H1 (cell line): Measurements from ENCODE around the gene GABRR2. TPM values are rescaled to one million over a fixed set of nuclear protein-coding genes. Genes with fewer than 3 reads are reported as not detected.

ENCODE experiments used
- CTCF ChIA-PET: fragments of 300-600 bp; sonication (Branson Sonifier 250); formaldehyde crosslinking; loops from one replicate; lab custom pipeline; 2021; ENCODE audit not compliant: partially characterized antibody; lab: Charles Lee
- POLR2A ChIA-PET: fragments of 300-600 bp; sonication (Branson Sonifier 250); formaldehyde crosslinking; loops from one replicate; lab custom pipeline; 2021; ENCODE audit warnings: inconsistent platforms; ENCODE audit not compliant: partially characterized antibody; lab: Charles Lee
- DNase-seq, 2 experiments: peaks; one replicate each; pipeline versions ENCODE4 v3.0.0 to v3.0.0-alpha.2; 2010 to 2022; ENCODE audit warnings: low spot score in 2 of 2, low read depth in 1 of 2, mixed read lengths in 1 of 2
- FAIRE-seq: peaks from 2 replicates; lab custom pipeline; 2011; peaks lifted over from hg19 to GRCh38; lab: Jason Lieb, UNC
- H2AFZ ChIP-seq: 2 replicates; pipeline ENCODE4 v1.8.1; 2012; ENCODE audit warnings: low read length, inconsistent platforms
- H2AK5ac ChIP-seq: 2 replicates; pipeline ENCODE4 v1.6.1; 2013; ENCODE audit warnings: low read depth, low read length
- H2BK120ac ChIP-seq: replicated peaks from 2 replicates; pipeline ENCODE3; 2013; ENCODE audit warnings: low read depth, low read length, inconsistent platforms
- H2BK12ac ChIP-seq: 2 replicates; pipeline ENCODE4 v1.6.1; 2013; ENCODE audit warnings: low read depth, low read length
- H2BK15ac ChIP-seq: 2 replicates; pipeline ENCODE4 v1.6.1; 2013; ENCODE audit warnings: low read length
- H2BK20ac ChIP-seq: 2 replicates; pipeline ENCODE4 v1.6.1; 2013; ENCODE audit warnings: low read length
- H2BK5ac ChIP-seq: 2 replicates; pipeline ENCODE4 v1.6.1; 2013; ENCODE audit warnings: low read depth, low read length
- H3K14ac ChIP-seq: 2 replicates; pipeline ENCODE4 v1.6.1; 2013; ENCODE audit warnings: inconsistent platforms; ENCODE audit not compliant: insufficient read length
- H3K18ac ChIP-seq: 2 replicates; pipeline ENCODE4 v1.6.1; 2013; ENCODE audit warnings: low read length; ENCODE audit errors: extremely low read depth
- H3K23ac ChIP-seq: 2 replicates; pipeline ENCODE4 v1.6.1; 2013; ENCODE audit warnings: inconsistent platforms; ENCODE audit not compliant: insufficient read length
- H3K23me2 ChIP-seq: 2 replicates; pipeline ENCODE4 v1.6.1; 2013; ENCODE audit warnings: low read depth, low read length
- H3K27ac ChIP-seq: 2 replicates; pipeline ENCODE4 v1.6.1; 2011; ENCODE audit warnings: low read depth, low read length, inconsistent platforms
- H3K27me3 ChIP-seq, 4 experiments: replicated peaks in 1 of 4; 1 replicate in 1 of 4; 2 replicates in 3 of 4; pipeline versions ENCODE4 v1.6.1 to v1.8.1; 2011 to 2013; ENCODE audit warnings: low read length in 3 of 4, mild to moderate bottlenecking in 3 of 4, inconsistent platforms in 2 of 4, mixed read lengths in 2 of 4, moderate library complexity in 1 of 4; ENCODE audit not compliant: control insufficient read depth in 3 of 4, insufficient read depth in 3 of 4; ENCODE audit errors: extremely low read depth in 1 of 4
- H3K36me3 ChIP-seq, 4 experiments: 2 replicates each; pipeline versions ENCODE4 v1.6.1 to v1.8.1; 2011 to 2013; ENCODE audit warnings: mild to moderate bottlenecking in 4 of 4, low read length in 3 of 4, moderate library complexity in 2 of 4, control low read depth in 1 of 4, inconsistent platforms in 1 of 4; ENCODE audit not compliant: insufficient read depth in 4 of 4, control insufficient read depth in 2 of 4
- H3K4ac ChIP-seq: replicated peaks from 2 replicates; pipeline ENCODE3; 2013; ENCODE audit warnings: low read length, low read depth, mixed read lengths, inconsistent platforms; ENCODE audit not compliant: insufficient read length
- H3K4me1 ChIP-seq, 4 experiments: replicated peaks in 1 of 4; 1 replicate in 1 of 4; 2 replicates in 3 of 4; pipeline versions ENCODE4 v1.6.1 to v1.8.1; 2011 to 2013; ENCODE audit warnings: low read length in 3 of 4, inconsistent platforms in 2 of 4, mixed read lengths in 1 of 4; ENCODE audit not compliant: insufficient read depth in 4 of 4, control insufficient read depth in 3 of 4
- H3K4me2 ChIP-seq, 2 experiments: 2 replicates each; pipeline versions ENCODE4 v1.6.1 to v1.8.1; 2011 to 2013; ENCODE audit warnings: low read depth in 2 of 2, low read length in 2 of 2, control low read depth in 1 of 2, inconsistent platforms in 1 of 2, mild to moderate bottlenecking in 1 of 2; ENCODE audit not compliant: insufficient read depth in 1 of 2
- H3K4me3 ChIP-seq, 4 experiments: fragments of 200-600, 300-600 bp in 1 of 4; sonication (generic), shearing (Covaris generic), sonication (Bioruptor Twin) in 1 of 4; 2 replicates each; pipeline versions ENCODE4 v1.5.1 to v1.8.1; 2011 to 2016; ENCODE audit warnings: low read length in 4 of 4, low read depth in 3 of 4, control low read depth in 2 of 4, inconsistent platforms in 2 of 4, mild to moderate bottlenecking in 2 of 4, mixed read lengths in 1 of 4, moderate library complexity in 1 of 4; ENCODE audit not compliant: insufficient read depth in 2 of 4; ENCODE audit errors: extremely low read depth in 1 of 4
- H3K56ac ChIP-seq: replicated peaks from 2 replicates; pipeline ENCODE3; 2013; ENCODE audit warnings: low read depth, mild to moderate bottlenecking, mixed read lengths, low read length, inconsistent platforms; ENCODE audit not compliant: insufficient read length
- H3K79me1 ChIP-seq: 2 replicates; pipeline ENCODE4 v1.6.1; 2013; ENCODE audit warnings: low read depth, low read length, control low read depth
- H3K79me2 ChIP-seq, 2 experiments: 2 replicates each; pipeline versions ENCODE4 v1.6.1 to v1.8.1; 2012 to 2013; ENCODE audit warnings: low read length in 2 of 2, mild to moderate bottlenecking in 2 of 2, inconsistent platforms in 1 of 2; ENCODE audit not compliant: insufficient read depth in 2 of 2, control insufficient read depth in 1 of 2
- H3K9ac ChIP-seq, 4 experiments: replicated peaks in 1 of 4; 1 replicate in 1 of 4; 2 replicates in 3 of 4; pipeline versions ENCODE4 v1.6.1 to v1.8.1; 2011 to 2013; ENCODE audit warnings: low read depth in 3 of 4, low read length in 3 of 4, control low read depth in 2 of 4, mild to moderate bottlenecking in 2 of 4, moderate library complexity in 2 of 4, inconsistent platforms in 1 of 4; ENCODE audit errors: extremely low read depth in 1 of 4
- H3K9me3 ChIP-seq, 2 experiments: 2 replicates each; pipeline versions ENCODE4 v1.6.1 to v1.8.1; 2012 to 2013; ENCODE audit warnings: mild to moderate bottlenecking in 2 of 2, moderate library complexity in 2 of 2, control low read depth in 1 of 2, inconsistent platforms in 1 of 2, low read depth in 1 of 2, low read length in 1 of 2, mixed read lengths in 1 of 2; ENCODE audit not compliant: insufficient read depth in 2 of 2
- H4K20me1 ChIP-seq, 2 experiments: replicated peaks in 1 of 2; 2 replicates each; pipeline versions ENCODE3 to v1.8.1; 2011 to 2013; ENCODE audit warnings: inconsistent platforms in 2 of 2, low read length in 2 of 2, mild to moderate bottlenecking in 1 of 2; ENCODE audit not compliant: insufficient read depth in 2 of 2, control insufficient read depth in 1 of 2
- H4K5ac ChIP-seq: 2 replicates; pipeline ENCODE4 v1.6.1; 2013; ENCODE audit warnings: low read length, low read depth, mixed read lengths, inconsistent platforms; ENCODE audit not compliant: insufficient read length
- H4K8ac ChIP-seq: 2 replicates; pipeline ENCODE4 v1.8.0; 2013; ENCODE audit warnings: mild to moderate bottlenecking, moderate library complexity, low read length, inconsistent platforms; ENCODE audit not compliant: insufficient read depth; ENCODE audit errors: extremely low read depth
- H4K91ac ChIP-seq: replicated peaks from 2 replicates; pipeline ENCODE3; 2013; ENCODE audit warnings: low read length, mixed read lengths, inconsistent platforms; ENCODE audit not compliant: insufficient read length
- BACH1 ChIP-seq: IDR thresholded peaks from 2 replicates; pipeline ENCODE4 v1.6.1; 2012; ENCODE audit warnings: low read length, improper control_type of control experiment
- BCL11A ChIP-seq, 2 experiments: IDR thresholded peaks; one replicate each; pipeline ENCODE4 v1.6.1; 2011; ENCODE audit warnings: low read depth in 2 of 2, low read length in 2 of 2, mild to moderate bottlenecking in 2 of 2
- CTCF ChIP-seq, 3 experiments: IDR thresholded peaks; 1 replicate in 2 of 3; 2 replicates in 1 of 3; pipeline versions ENCODE4 v1.5.1 to v1.6.1; 2011; ENCODE audit warnings: low read length in 3 of 3, mild to moderate bottlenecking in 3 of 3, inconsistent platforms in 2 of 3, low read depth in 1 of 3, moderate library complexity in 1 of 3; ENCODE audit not compliant: insufficient read depth in 1 of 3; ENCODE audit errors: control extremely low read depth in 1 of 3
- KDM1A ChIP-seq: fragments of 200-600, 300-600 bp; sonication (generic); IDR thresholded peaks from 2 replicates; pipeline ENCODE4 v1.7.1; 2016; ENCODE audit warnings: mild to moderate bottlenecking, low read length, borderline replicate concordance
- KDM4A ChIP-seq: IDR thresholded peaks from one replicate; pipeline ENCODE4 v1.7.1; 2012; ENCODE audit warnings: low read depth, mild to moderate bottlenecking, moderate library complexity, low read length, inconsistent platforms; ENCODE audit not compliant: severe bottlenecking
- KDM5A ChIP-seq: fragments of 200-600 bp; IDR thresholded peaks from 2 replicates; pipeline ENCODE4 v1.7.1; 2012; ENCODE audit warnings: mild to moderate bottlenecking, low read length, inconsistent platforms, mixed read lengths
- POLR2AphosphoS5 ChIP-seq: IDR thresholded peaks from 2 replicates; pipeline ENCODE4 v1.6.1; 2011; ENCODE audit warnings: low read depth, low read length
- RFX5 ChIP-seq: IDR thresholded peaks from 2 replicates; pipeline ENCODE4 v1.6.1; 2011; ENCODE audit warnings: low read depth, low read length, improper control_type of control experiment, borderline replicate concordance
- SIX5 ChIP-seq: IDR thresholded peaks from 2 replicates; pipeline ENCODE4 v1.6.1; 2011; ENCODE audit warnings: mild to moderate bottlenecking, low read depth, low read length
- SP1 ChIP-seq: IDR thresholded peaks from 2 replicates; pipeline ENCODE4 v1.6.1; 2011; ENCODE audit warnings: low read depth, low read length
- SP2 ChIP-seq: IDR thresholded peaks from 2 replicates; pipeline ENCODE4 v1.6.1; 2012; ENCODE audit warnings: mild to moderate bottlenecking, low read length, inconsistent platforms
- YY1 ChIP-seq: IDR thresholded peaks from 2 replicates; pipeline ENCODE4 v1.6.1; 2011; ENCODE audit warnings: low read depth, mild to moderate bottlenecking, low read length
- WGBS, 2 experiments: shearing (Covaris generic) in 1 of 2; methylation state at CpG; one replicate each; pipeline versions ENCODE4 v1.1.6 to v1.1.7; 2013 to 2015; ENCODE audit warnings: low lambda C conversion rate in 2 of 2, mixed read lengths in 2 of 2, inconsistent platforms in 1 of 2, low coverage in 1 of 2, missing lambda C conversion rate in 1 of 2; ENCODE audit not compliant: insufficient replicate concordance in 2 of 2, insufficient coverage in 1 of 2, insufficient read length in 1 of 2; ENCODE audit errors: extremely low coverage in 1 of 2, missing lambda C conversion rate in 1 of 2; 5-methylcytosine and 5-hydroxymethylcytosine counted together
- polyA plus RNA-seq, 7 experiments: library from polyadenylated mRNA; depleted of rRNA in 3 of 7; stranded (reverse) in 5 of 7; unstranded in 2 of 7; fragments of >200 nt in 5 of 7; fragments of 200-250 nt in 2 of 7; gene quantifications; 1 replicate in 5 of 7; 2 replicates in 1 of 7; 4 replicates in 1 of 7; pipeline versions ENCODE4 v1.2.1 to v1.2.3, GENCODE V29; 2011 to 2013; ENCODE audit warnings: missing spikeins in 2 of 7, mixed read lengths in 2 of 7
- total RNA-seq: library from RNA; stranded (reverse); fragmentation: NEBNext Ultra II Directional; extraction: Animal tissue kit (Norgen Biotek cat#: 25700); gene quantifications from 2 replicates; pipeline ENCODE4 v1.2.1, GENCODE V29; 2021

The GABRR2 gene
- total and polyA plus RNA-seq, 2 of the 8 experiments (the other 6 are each of a cell fraction or from before 2014, with no cell fraction given): not detected

DNA sequence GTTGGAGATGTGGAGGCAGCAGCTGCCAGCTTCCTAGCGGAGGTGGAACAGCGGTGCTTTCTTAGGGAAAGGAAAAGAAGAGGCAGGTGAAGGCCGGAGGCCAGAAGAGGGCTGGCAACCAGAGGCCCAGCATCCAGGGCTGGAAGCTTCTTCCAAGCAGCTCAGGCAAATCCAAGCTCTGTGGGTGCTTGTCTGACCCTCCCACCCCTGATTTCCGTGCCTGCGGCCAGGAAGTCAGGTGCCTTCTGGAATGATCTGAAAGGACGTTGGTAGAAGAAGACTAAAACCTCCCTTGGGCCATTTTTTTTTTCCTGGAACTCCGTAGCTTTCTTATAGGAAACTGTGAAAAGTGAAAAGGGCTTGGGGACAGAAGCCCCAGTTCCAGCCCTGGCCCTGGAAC, 64.9 kb downstream of the GABRR2 start:
- Histone ChIP-seq H3K23ac (no peak overlapping the region), H3K27me3 (peaks cover 0 to 2% (median under 1%) of the 10 kb centered on the region in 4 experiments; a peak in 1 of 7 replicates), H4K20me1 (no peaks in the 10 kb centered on the region), H3K79me1 (no peaks in the 10 kb centered on the region), H2BK120ac (no peak overlapping the region), H3K4me1 (no peaks in the 10 kb centered on the region), H2BK20ac (no peak overlapping the region), H3K23me2 (no peaks in the 10 kb centered on the region), H2BK12ac (no peak overlapping the region), H2BK15ac (no peak overlapping the region), H3K14ac (no peak overlapping the region), H3K27ac (no peak overlapping the region), H3K4me3 (no peak overlapping the region), H3K9me3 (no peaks in the 10 kb centered on the region), H4K8ac (no peak overlapping the region), H3K36me3 (no peaks in the 10 kb centered on the region), H4K5ac (no peak overlapping the region), H2BK5ac (no peak overlapping the region), H2AFZ (no peak overlapping the region), H3K18ac (no peak overlapping the region), H3K9ac (no peak overlapping the region), H3K4ac (no peak overlapping the region), H2AK5ac (no peak overlapping the region), H3K79me2 (no peaks in the 10 kb centered on the region), H3K4me2 (no peak overlapping the region), H4K91ac (no peak overlapping the region), H3K56ac (no peak overlapping the region)
- peak in 1 of 2 experiments; percentile 29 for DNase-seq
- ChIA-PET POLR2A (interaction anchor here (1.4 kb wide), 1 partner anchor 14 kb away, joined by 3 read pairs; no protein-coding TSS in a partner anchor), CTCF (interaction anchor here (0.5 to 9.9 kb wide), 5 partner anchors 8 to 332 kb away, joined by 3 to 56 read pairs (median 7); no protein-coding TSS in a partner anchor)
- no peak for FAIRE-seq
- 80% methylated on average over 7 of the region's 7 CpGs; no CpG with 5 or more reads in 1 of the 2 experiments for WGBS, 2 experiments
- TF ChIP-seq CTCF (IDR thresholded peaks at IDR 0.05; ENCODE audit: control extremely low read depth in 1 of 3, insufficient read depth in 1 of 3, low read depth in 1 of 3, low read length in 3 of 3) (no peak), KDM4A (no peak), SP1 (no peak), BCL11A (IDR thresholded peaks at IDR 0.05; ENCODE audit: low read depth in 2 of 2, low read length in 2 of 2) (no peak), BACH1 (no peak), POLR2AphosphoS5 (no peak), KDM1A (no peak), KDM5A (no peak), SIX5 (no peak), RFX5 (no peak), SP2 (no peak), YY1 (no peak)
